Bronchial epithelial cell (primary cell): ENCODE data around the gene PARP15. TPM values are rescaled to one million over a fixed set of nuclear protein-coding genes. Genes with fewer than 3 reads are reported as not detected.

ENCODE experiments used
- DNase-seq: peaks from one replicate; pipeline ENCODE4 v3.0.0-alpha.2; 2010; ENCODE audit warnings: low read depth
- FAIRE-seq: peaks from 2 replicates; lab custom pipeline; 2011; peaks lifted over from hg19 to GRCh38; lab: Jason Lieb, UNC
- H3K27me3 ChIP-seq: 2 replicates; pipeline ENCODE4 v1.5.1; 2011; ENCODE audit warnings: low read length; ENCODE audit not compliant: control insufficient read depth, insufficient read depth
- H3K36me3 ChIP-seq: 2 replicates; pipeline ENCODE4 v1.5.1; 2011; ENCODE audit warnings: low read length; ENCODE audit not compliant: control insufficient read depth, insufficient read depth
- H3K4me3 ChIP-seq: 2 replicates; pipeline ENCODE4 v1.5.1; 2011; ENCODE audit warnings: mild to moderate bottlenecking, low read depth, low read length, control low read depth
- CTCF ChIP-seq: IDR thresholded peaks from 2 replicates; pipeline ENCODE4 v1.5.1; 2011; ENCODE audit warnings: mild to moderate bottlenecking, moderate library complexity, low read length, control low read depth, inconsistent platforms; ENCODE audit not compliant: insufficient read depth, severe bottlenecking
- total RNA-seq: library from RNA; depleted of rRNA; stranded (reverse); fragments of >200 nt; gene quantifications from 2 replicates; pipeline ENCODE4 v1.2.1, GENCODE V29; 2014

Gene PARP15
- total RNA-seq, result 0.13 and 0.26 TPM in 2 replicates

GRCh38 chr3:122577409-122578031 is at the start of gene PARP15:
PARP15 (plus strand) TSS chr3:122577650; CDS start chr3:122577668, 18 bp downstream.
- DNase-seq, result no peak
- Histone ChIP-seq H3K36me3 (no peaks in the 10 kb centered on the region), H3K27me3 (no peaks in the 10 kb centered on the region), H3K4me3 (peak within 1 kb of the TSS; percentile 22)
- FAIRE-seq, result no peak
- no peak for TF ChIP-seq CTCF

GRCh38 chr3:122530164-122530563 is 47.3 kb upstream of the PARP15 start:
- Histone ChIP-seq H3K27me3 (no peaks in the 10 kb centered on the region), H3K36me3 (peaks cover 1% of the 10 kb centered on the region), H3K4me3 (no peak overlapping the region)
- no peak for TF ChIP-seq CTCF
- DNase-seq (no peak), FAIRE-seq (no peak)

- peak; percentile 20 for DNase-seq
- H3K27me3 ChIP-seq, result no peaks in the 10 kb centered on the region
- peaks cover 1% of the 10 kb centered on the region for H3K36me3 ChIP-seq
- no peak for FAIRE-seq
- TF ChIP-seq CTCF, result no peak
- no peak overlapping the region for H3K4me3 ChIP-seq
Observed at GRCh38 chr3:122533480-122533879, 44.0 kb upstream of the PARP15 start.

- Histone ChIP-seq H3K4me3 (no peak overlapping the region), H3K27me3 (no peaks in the 10 kb centered on the region), H3K36me3 (peaks cover 1% of the 10 kb centered on the region)
- no peak for TF ChIP-seq CTCF
- DNase-seq (peak; percentile 98), FAIRE-seq (peak; percentile 84)
Observed at GRCh38 chr3:122533931-122534334, 43.5 kb upstream of the PARP15 start.

- no peak overlapping the region for H3K4me3 ChIP-seq
- FAIRE-seq (no peak), DNase-seq (no peak)
- no peaks in the 10 kb centered on the region for H3K27me3 ChIP-seq
- no peak for TF ChIP-seq CTCF
- H3K36me3 ChIP-seq, result peaks cover 1% of the 10 kb centered on the region
Observed at GRCh38 chr3:122535964-122536631, 41.4 kb upstream of the PARP15 start.
